Nephron progenitor cell (in vitro differentiated cells): ENCODE data around the gene PLK1.
"Not testable (repeated sequence)": the region's sequence is repeated elsewhere in the genome, so short reads cannot be mapped to it uniquely, and the experiment has no call there.

Source experiments
- DNase-seq: peaks from one replicate; pipeline ENCODE4 v3.0.0; 2021
- H3K27ac Mint-ChIP-seq: 2 replicates; pipeline ENCODE4 v1.8.0; 2021; ENCODE audit warnings: mild to moderate bottlenecking, moderate library complexity, mixed read lengths
- H3K27me3 Mint-ChIP-seq: 2 replicates; pipeline ENCODE4 v1.8.0; 2021; ENCODE audit warnings: mild to moderate bottlenecking, low read depth, mixed read lengths; ENCODE audit not compliant: poor library complexity
- H3K36me3 Mint-ChIP-seq: 2 replicates; pipeline ENCODE4 v1.8.0; 2021; ENCODE audit warnings: low read depth, mixed read lengths
- H3K4me1 Mint-ChIP-seq: 2 replicates; pipeline ENCODE4 v1.8.0; 2021; ENCODE audit warnings: mixed read lengths
- H3K4me3 Mint-ChIP-seq: 2 replicates; pipeline ENCODE4 v1.8.0; 2021; ENCODE audit warnings: mild to moderate bottlenecking, moderate library complexity, mixed read lengths
- H3K9me3 Mint-ChIP-seq: 2 replicates; pipeline ENCODE4 v1.8.0; 2021; ENCODE audit warnings: mild to moderate bottlenecking, moderate library complexity, mixed read lengths
- CTCF ChIP-seq: fragments of 200-600 bp; sonication (generic); IDR thresholded peaks from 2 replicates; pipeline ENCODE4 v1.5.0; 2021; ENCODE audit warnings: antibody characterized with exemption

PLK1 gene

DNA sequence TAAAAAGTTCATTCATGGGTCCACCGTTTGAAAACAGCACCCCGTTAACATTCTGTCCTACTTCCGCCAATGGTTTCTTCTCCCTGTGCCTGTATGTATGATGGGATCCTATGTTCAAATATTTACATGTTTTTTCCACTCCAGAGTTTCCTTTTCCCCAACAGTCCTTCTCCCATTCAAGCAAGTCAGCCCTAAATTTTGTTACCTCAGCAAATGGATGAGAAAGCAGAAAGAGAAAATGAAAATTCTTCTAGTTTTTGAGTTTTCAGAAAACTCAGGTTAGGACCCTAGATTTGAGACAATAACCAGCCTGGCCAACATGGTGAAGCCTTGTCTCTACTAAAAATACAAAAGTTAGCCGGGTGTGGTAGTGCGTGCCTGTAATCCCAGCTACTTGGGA, 37.8 kb downstream of the PLK1 start:
- Mint-ChIP-seq H3K27me3 (peaks cover 69% of the 10 kb centered on the region), H3K36me3 (no peaks in the 10 kb centered on the region), H3K4me1 (no peaks in the 10 kb centered on the region), H3K4me3 (no peak overlapping the region), H3K9me3 (peaks cover 6% of the 10 kb centered on the region), H3K27ac (no peak overlapping the region)
- no peak for TF ChIP-seq CTCF
- DNase-seq = no peak

DNA sequence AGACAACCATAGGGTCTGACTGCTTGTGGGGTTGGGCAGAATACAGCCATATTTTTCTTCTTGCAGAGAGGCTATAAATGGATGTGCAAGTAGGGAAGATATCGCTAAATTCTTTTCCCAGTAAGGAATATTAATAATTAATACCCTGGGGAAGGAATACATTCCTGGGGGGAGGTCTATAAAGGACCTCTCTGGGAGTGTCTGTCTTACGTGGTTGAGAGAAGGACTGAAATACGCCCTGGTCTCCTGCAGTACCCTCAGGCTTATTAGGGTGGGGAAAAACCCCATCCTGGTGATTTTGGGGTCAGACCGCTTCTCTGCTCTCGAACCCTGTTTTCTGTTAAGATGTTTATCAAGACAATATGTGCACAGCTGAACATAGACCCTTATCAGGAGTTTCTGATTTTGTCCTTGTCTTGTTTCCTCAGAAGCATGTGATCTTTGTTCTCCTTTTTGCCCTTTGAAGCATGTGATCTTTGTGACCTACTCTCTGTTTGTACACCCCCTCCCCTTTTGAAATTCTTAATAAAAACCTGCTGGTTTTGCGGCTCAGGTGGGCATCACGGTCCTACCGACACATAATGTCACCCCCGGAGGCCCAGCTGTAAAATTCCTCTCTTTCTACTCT, 44.0 kb downstream of the PLK1 start:
- H3K9me3 Mint-ChIP-seq = peaks cover 18% of the 10 kb centered on the region
- not testable (repeated sequence) for H3K27ac Mint-ChIP-seq, DNase-seq, H3K4me3 Mint-ChIP-seq, H3K36me3 Mint-ChIP-seq, H3K4me1 Mint-ChIP-seq
- peaks cover 18% of the 10 kb centered on the region for H3K27me3 Mint-ChIP-seq

- Mint-ChIP-seq H3K27me3 (peaks cover 12% of the 10 kb centered on the region), H3K27ac (no peak overlapping the region), H3K9me3 (peaks cover 18% of the 10 kb centered on the region), H3K36me3 (no peaks in the 10 kb centered on the region), H3K4me1 (no peaks in the 10 kb centered on the region), H3K4me3 (no peak overlapping the region)
- DNase-seq = no peak
- no peak for TF ChIP-seq CTCF
Observed at GRCh38 chr16:23724096-23724784, 45.6 kb downstream of the PLK1 start.

DNA sequence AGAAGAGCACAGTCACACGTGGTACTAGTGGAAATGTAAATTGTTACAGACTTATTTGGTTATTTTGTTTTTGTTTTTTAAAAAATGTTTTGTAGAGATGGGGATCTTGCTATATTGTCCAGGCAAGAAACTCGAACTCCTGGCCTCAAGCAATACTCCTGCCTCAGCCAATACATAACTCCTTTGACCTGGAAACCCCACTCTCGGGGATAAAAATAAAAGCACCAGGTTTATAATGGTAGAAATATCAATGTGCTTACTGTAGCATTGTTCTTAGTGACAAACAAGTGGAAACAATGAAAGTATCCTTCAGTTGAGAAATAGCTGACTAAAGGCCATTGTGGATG, 46.1 kb downstream of the PLK1 start:
- Mint-ChIP-seq H3K27ac (no peak overlapping the region), H3K4me3 (no peak overlapping the region)
- TF ChIP-seq CTCF = no peak

DNA sequence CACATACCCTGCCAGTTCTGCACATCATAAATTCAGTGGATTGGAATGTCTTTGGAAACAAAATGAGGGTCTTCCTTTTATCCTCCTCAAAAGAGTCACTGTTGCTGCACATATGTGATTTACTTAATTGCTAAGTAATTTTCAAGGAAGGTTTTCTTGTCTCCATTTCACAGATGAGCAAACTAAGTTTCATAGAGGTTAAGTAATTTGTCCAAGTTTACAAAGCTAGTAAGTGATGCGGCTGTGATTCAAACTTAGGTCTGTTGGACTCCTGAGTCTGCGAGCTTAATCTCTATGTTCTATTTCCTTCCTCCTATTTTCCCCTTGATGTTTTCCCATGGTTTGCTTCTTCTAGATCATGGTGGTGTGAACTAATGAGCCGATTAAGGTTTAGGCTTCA, 48.0 kb downstream of the PLK1 start:
- DNase-seq = no peak
- no peak for TF ChIP-seq CTCF
- Mint-ChIP-seq H3K27ac (no peak overlapping the region), H3K9me3 (peaks cover 12% of the 10 kb centered on the region), H3K27me3 (peaks cover 10% of the 10 kb centered on the region), H3K4me1 (no peaks in the 10 kb centered on the region), H3K4me3 (no peak overlapping the region), H3K36me3 (no peaks in the 10 kb centered on the region)

More for the DNA sequence above, 46.1 kb downstream of the PLK1 start:
- Mint-ChIP-seq H3K4me1 (no peaks in the 10 kb centered on the region), H3K9me3 (peaks cover 18% of the 10 kb centered on the region), H3K36me3 (no peaks in the 10 kb centered on the region), H3K27me3 (peaks cover 11% of the 10 kb centered on the region)
- no peak for DNase-seq

DNA sequence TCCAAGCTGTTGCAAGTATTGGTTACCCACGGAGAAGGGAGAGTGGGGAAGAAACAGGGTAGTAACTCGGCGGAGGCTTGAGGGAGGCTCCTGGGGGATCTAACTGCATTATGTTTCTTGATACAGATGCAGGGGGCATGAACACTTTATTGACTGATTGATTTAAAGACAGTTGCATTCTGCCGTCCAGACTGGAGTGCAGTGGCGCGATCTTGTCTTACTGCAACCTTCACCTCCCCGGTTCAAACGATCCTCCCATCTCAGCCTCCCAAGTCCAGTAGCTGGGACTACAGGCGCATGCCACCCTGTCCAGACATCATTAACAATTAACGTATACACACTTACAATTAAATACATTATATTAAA, 49.4 kb downstream of the PLK1 start:
- Mint-ChIP-seq H3K4me1 (no peaks in the 10 kb centered on the region), H3K27me3 (peaks cover 15% of the 10 kb centered on the region), H3K27ac (no peak overlapping the region), H3K9me3 (peaks cover 3% of the 10 kb centered on the region), H3K36me3 (no peaks in the 10 kb centered on the region), H3K4me3 (no peak overlapping the region)
- no peak for TF ChIP-seq CTCF
- no peak for DNase-seq
